SK-N-SH (cell line): Measurements from ENCODE around the gene DNAJB6. TPM values are rescaled to one million over a fixed set of nuclear protein-coding genes. Genes with fewer than 3 reads are reported as not detected.

Experiments used
- CTCF ChIA-PET: fragments of 300-600, 350-600 bp; formaldehyde crosslinking; extraction: SDS; loops from one replicate; lab custom pipeline; 2021; lab: Yijun Ruan, JAX
- POLR2A ChIA-PET: fragments of 350-600 bp; sonication (Branson Sonifier 250); formaldehyde crosslinking; extraction: SDS; loops from one replicate; lab custom pipeline; 2020; ENCODE audit warnings: antibody characterized with exemption, inconsistent platforms; lab: Yijun Ruan, JAX
- DNase-seq: peaks from one replicate; pipeline ENCODE4 v3.0.0; 2012
- H2AFZ ChIP-seq: fragments of 200-600 bp; sonication (generic); 2 replicates; pipeline ENCODE4 v1.8.1; 2016; ENCODE audit warnings: antibody characterized with exemption, mild to moderate bottlenecking, low read depth
- H3F3A ChIP-seq: fragments of 200-600 bp; sonication (generic); replicated peaks from 2 replicates; pipeline ENCODE3; 2016; ENCODE audit warnings: antibody characterized with exemption, mild to moderate bottlenecking; ENCODE audit not compliant: insufficient read depth
- H3K27ac ChIP-seq, 2 experiments: fragments of 200-500 bp in 1 of 2; fragments of 200-600 bp in 1 of 2; sonication (Bioruptor generic) in 1 of 2; sonication (generic), shearing (Covaris generic) in 1 of 2; 2 replicates each; pipeline versions ENCODE4 v1.5.1 to v1.6.1; 2014 to 2016; ENCODE audit warnings: low read depth in 2 of 2, inconsistent platforms in 1 of 2, low read length in 1 of 2, mild to moderate bottlenecking in 1 of 2, mixed read lengths in 1 of 2
- H3K27me3 ChIP-seq: fragments of 200-600 bp; sonication (generic), shearing (Covaris generic); 2 replicates; pipeline ENCODE4 v1.6.1; 2016; ENCODE audit warnings: mixed run types; ENCODE audit not compliant: insufficient read depth
- H3K36me3 ChIP-seq, 2 experiments: fragments of 200-500 bp in 1 of 2; fragments of 200-600 bp in 1 of 2; sonication (Bioruptor generic) in 1 of 2; sonication (generic) in 1 of 2; replicated peaks in 1 of 2; 2 replicates each; pipeline versions ENCODE3 to v1.5.1; 2014 to 2016; ENCODE audit warnings: low read length in 1 of 2, mild to moderate bottlenecking in 1 of 2; ENCODE audit not compliant: insufficient read depth in 2 of 2, control insufficient read depth in 1 of 2
- H3K4me1 ChIP-seq, 2 experiments: fragments of 200-500 bp in 1 of 2; fragments of 200-600 bp in 1 of 2; sonication (Bioruptor generic) in 1 of 2; sonication (generic), shearing (Covaris generic) in 1 of 2; 2 replicates each; pipeline versions ENCODE4 v1.5.1 to v1.6.1; 2014 to 2016; ENCODE audit warnings: low read depth in 1 of 2, low read length in 1 of 2, mixed run types in 1 of 2; ENCODE audit not compliant: insufficient read depth in 2 of 2, control insufficient read depth in 1 of 2
- H3K4me2 ChIP-seq: fragments of 200-600 bp; sonication (generic), shearing (Covaris generic); 2 replicates; pipeline ENCODE4 v1.6.1; 2017; ENCODE audit warnings: mixed run types
- H3K4me3 ChIP-seq, 2 experiments: fragments of 200-500 bp in 1 of 2; fragments of 200-600 bp in 1 of 2; sonication (Bioruptor generic) in 1 of 2; sonication (generic), shearing (Covaris generic) in 1 of 2; 2 replicates each; pipeline versions ENCODE4 v1.5.1 to v1.8.1; 2014 to 2016; ENCODE audit warnings: low read depth in 2 of 2, inconsistent platforms in 1 of 2, low read length in 1 of 2, mild to moderate bottlenecking in 1 of 2, mixed read lengths in 1 of 2, moderate library complexity in 1 of 2
- H3K79me2 ChIP-seq: fragments of 200-600 bp; sonication (generic); 2 replicates; pipeline ENCODE4 v1.8.1; 2017; ENCODE audit warnings: mild to moderate bottlenecking; ENCODE audit not compliant: insufficient read depth
- H3K9ac ChIP-seq: fragments of 200-600 bp; sonication (generic); 2 replicates; pipeline ENCODE4 v1.6.1; 2017; ENCODE audit warnings: mixed run types
- H3K9me2 ChIP-seq: fragments of 200-600 bp; sonication (generic); 2 replicates; pipeline ENCODE4 v1.6.1; 2017; ENCODE audit warnings: mixed run types
- H3K9me3 ChIP-seq: fragments of 200-600 bp; sonication (generic); 2 replicates; pipeline ENCODE4 v1.6.1; 2017; ENCODE audit warnings: mixed run types, mild to moderate bottlenecking, moderate library complexity
- H4K20me1 ChIP-seq: fragments of 200-600 bp; sonication (generic); 2 replicates; pipeline ENCODE4 v1.6.1; 2017; ENCODE audit warnings: mild to moderate bottlenecking, mixed run types; ENCODE audit not compliant: insufficient read depth
- CHD2 ChIP-seq: fragments of 150-350 bp; IDR thresholded peaks from 2 replicates; pipeline ENCODE4 v1.6.1; 2018; ENCODE audit warnings: low read length; ENCODE audit not compliant: partially characterized antibody
- EP300 ChIP-seq, 2 experiments: IDR thresholded peaks; 2 replicates each; pipeline versions ENCODE4 v1.4.0 to v1.6.1; 2012; ENCODE audit warnings: borderline replicate concordance in 1 of 2, low read depth in 1 of 2, low read length in 1 of 2
- FOXJ3 ChIP-seq: sonication (generic); formaldehyde crosslinking; IDR thresholded peaks from 2 replicates; pipeline ENCODE4 v1.5.1; 2020; ENCODE audit warnings: mild to moderate bottlenecking, missing genetic modification reagents
- GABPA ChIP-seq: IDR thresholded peaks from 2 replicates; pipeline ENCODE4 v1.4.0; 2012; ENCODE audit warnings: low read depth, mild to moderate bottlenecking
- GATA2 ChIP-seq: sonication (generic); formaldehyde crosslinking; IDR thresholded peaks from 2 replicates; pipeline ENCODE4 v1.5.0; 2020; ENCODE audit warnings: mild to moderate bottlenecking, missing genetic modification reagents
- JUND ChIP-seq: IDR thresholded peaks from 2 replicates; pipeline ENCODE4 v1.4.0; 2012
- MAX ChIP-seq: IDR thresholded peaks from 2 replicates; pipeline ENCODE4 v1.4.0; 2012; ENCODE audit warnings: low read depth
- MXI1 ChIP-seq: IDR thresholded peaks from 2 replicates; pipeline ENCODE4 v1.6.1; 2012; ENCODE audit warnings: mild to moderate bottlenecking, low read depth, low read length, improper control_type of control experiment
- NFIC ChIP-seq: IDR thresholded peaks from 2 replicates; pipeline ENCODE4 v1.4.0; 2012; ENCODE audit warnings: borderline replicate concordance
- PBX3 ChIP-seq: IDR thresholded peaks from 2 replicates; pipeline ENCODE4; 2012
- POLR2AphosphoS5 ChIP-seq: IDR thresholded peaks from 2 replicates; pipeline ENCODE4 v1.6.1; 2012; ENCODE audit warnings: low read depth, low read length
- RAD21 ChIP-seq: IDR thresholded peaks from 2 replicates; pipeline ENCODE4 v1.6.1; 2012; ENCODE audit warnings: mild to moderate bottlenecking, low read length
- RCOR1 ChIP-seq: fragments of 150-350 bp; IDR thresholded peaks from 2 replicates; pipeline ENCODE4 v1.6.1; 2017; ENCODE audit warnings: antibody characterized with exemption, low read length
- REST ChIP-seq: IDR thresholded peaks from 2 replicates; pipeline ENCODE4 v1.6.1; 2012; ENCODE audit warnings: mild to moderate bottlenecking, low read depth, low read length, moderate library complexity
- TAF1 ChIP-seq: IDR thresholded peaks from 2 replicates; pipeline ENCODE4 v1.6.1; 2012; ENCODE audit warnings: low read depth, mild to moderate bottlenecking, low read length, moderate library complexity, borderline replicate concordance
- TCF12 ChIP-seq: IDR thresholded peaks from 2 replicates; pipeline ENCODE4 v1.4.0; 2012
- TEAD4 ChIP-seq: IDR thresholded peaks from 2 replicates; pipeline ENCODE4 v1.4.0; 2012; ENCODE audit warnings: mild to moderate bottlenecking, borderline replicate concordance; ENCODE audit not compliant: insufficient read depth
- WGBS: methylation state at CpG from one replicate; pipeline ENCODE4 v1.1.6; 2017; ENCODE audit warnings: low lambda C conversion rate; 5-methylcytosine and 5-hydroxymethylcytosine counted together
- polyA plus RNA-seq, 3 experiments: library from polyadenylated mRNA; depleted of rRNA; stranded (reverse); fragments of >200 nt; gene quantifications; 2 replicates each; pipeline ENCODE4 v1.2.3, GENCODE V29; 2012
- TF ChIP-seq, protein P1 (sequence below): fragments of 150-350 bp; IDR thresholded peaks from 2 replicates; pipeline ENCODE4 v1.6.1; 2017; ENCODE audit warnings: antibody characterized with exemption, low read length, low read depth, borderline replicate concordance
- TF ChIP-seq, protein P2 (sequence below): fragments of 200-600 bp; sonication (generic); IDR thresholded peaks from 2 replicates; pipeline ENCODE4 v1.6.1; 2017; ENCODE audit warnings: antibody characterized with exemption, mild to moderate bottlenecking, moderate library complexity

The DNAJB6 gene
- polyA plus RNA-seq, 1 of the 3 experiments (the other 2 are of a cell fraction): 176 TPM

- DNase-seq: no peak
- H3K4me2 ChIP-seq: no peak overlapping the region
- H3K9me2 ChIP-seq: no peaks in the 10 kb centered on the region
- H3K36me3 ChIP-seq: no peaks in the 10 kb centered on the region
- H3K27ac ChIP-seq: no peak overlapping the region
- ChIA-PET POLR2A (no interaction called here), CTCF (interaction anchor here (0.6 to 1.5 kb wide), 3 partner anchors 14 to 908 kb away, joined by 3 read pairs; no protein-coding TSS in a partner anchor)
- WGBS: 45% methylated on average over 13 of the region's 16 CpGs
- no peaks in the 10 kb centered on the region for H3K9me3 ChIP-seq
- H3K9ac ChIP-seq: no peak overlapping the region
- no peaks in the 10 kb centered on the region for H3K79me2 ChIP-seq
- H3K4me1 ChIP-seq: no peaks in the 10 kb centered on the region
- H3K4me3 ChIP-seq: no peak overlapping the region
- TF ChIP-seq, protein P1, sequence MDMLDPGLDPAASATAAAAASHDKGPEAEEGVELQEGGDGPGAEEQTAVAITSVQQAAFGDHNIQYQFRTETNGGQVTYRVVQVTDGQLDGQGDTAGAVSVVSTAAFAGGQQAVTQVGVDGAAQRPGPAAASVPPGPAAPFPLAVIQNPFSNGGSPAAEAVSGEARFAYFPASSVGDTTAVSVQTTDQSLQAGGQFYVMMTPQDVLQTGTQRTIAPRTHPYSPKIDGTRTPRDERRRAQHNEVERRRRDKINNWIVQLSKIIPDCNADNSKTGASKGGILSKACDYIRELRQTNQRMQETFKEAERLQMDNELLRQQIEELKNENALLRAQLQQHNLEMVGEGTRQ: no peak
- TF ChIP-seq EP300 (IDR thresholded peaks at IDR 0.05; ENCODE audit: borderline replicate concordance in 1 of 2, low read depth in 1 of 2, low read length in 1 of 2) (no peak), RCOR1 (no peak), POLR2AphosphoS5 (no peak), GABPA (no peak), MXI1 (no peak), TCF12 (no peak), GATA2 (CRISPR knock-in tag) (no peak), CHD2 (no peak), JUND (no peak), NFIC (no peak)
- TF ChIP-seq, protein P2, sequence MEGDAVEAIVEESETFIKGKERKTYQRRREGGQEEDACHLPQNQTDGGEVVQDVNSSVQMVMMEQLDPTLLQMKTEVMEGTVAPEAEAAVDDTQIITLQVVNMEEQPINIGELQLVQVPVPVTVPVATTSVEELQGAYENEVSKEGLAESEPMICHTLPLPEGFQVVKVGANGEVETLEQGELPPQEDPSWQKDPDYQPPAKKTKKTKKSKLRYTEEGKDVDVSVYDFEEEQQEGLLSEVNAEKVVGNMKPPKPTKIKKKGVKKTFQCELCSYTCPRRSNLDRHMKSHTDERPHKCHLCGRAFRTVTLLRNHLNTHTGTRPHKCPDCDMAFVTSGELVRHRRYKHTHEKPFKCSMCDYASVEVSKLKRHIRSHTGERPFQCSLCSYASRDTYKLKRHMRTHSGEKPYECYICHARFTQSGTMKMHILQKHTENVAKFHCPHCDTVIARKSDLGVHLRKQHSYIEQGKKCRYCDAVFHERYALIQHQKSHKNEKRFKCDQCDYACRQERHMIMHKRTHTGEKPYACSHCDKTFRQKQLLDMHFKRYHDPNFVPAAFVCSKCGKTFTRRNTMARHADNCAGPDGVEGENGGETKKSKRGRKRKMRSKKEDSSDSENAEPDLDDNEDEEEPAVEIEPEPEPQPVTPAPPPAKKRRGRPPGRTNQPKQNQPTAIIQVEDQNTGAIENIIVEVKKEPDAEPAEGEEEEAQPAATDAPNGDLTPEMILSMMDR: no peak
- H4K20me1 ChIP-seq: no peaks in the 10 kb centered on the region
- H3F3A ChIP-seq: no peaks in the 10 kb centered on the region
- H2AFZ ChIP-seq: no peak overlapping the region
- H3K27me3 ChIP-seq: no peaks in the 10 kb centered on the region
Measured at GRCh38 chr7:157445246-157445955, 108.6 kb downstream of the DNAJB6 start.

DNA sequence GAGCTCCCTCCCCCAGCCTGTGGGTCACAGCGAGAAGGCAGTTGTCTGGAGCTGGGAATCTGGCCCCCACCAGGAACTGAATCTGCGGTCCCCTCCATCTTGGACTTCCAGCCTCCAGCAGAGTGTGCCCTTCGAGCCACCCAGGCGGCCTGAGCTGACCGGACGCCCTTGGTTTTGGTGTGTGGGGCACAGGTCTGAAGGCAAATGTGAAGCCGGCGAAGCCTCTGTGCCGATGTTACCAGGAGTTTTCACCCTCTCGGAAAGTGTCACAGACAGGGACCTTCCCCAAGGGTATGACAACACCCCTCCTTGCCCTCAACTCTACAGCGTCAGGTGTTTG, 109.1 kb downstream of the DNAJB6 start:
- Histone ChIP-seq H4K20me1 (no peaks in the 10 kb centered on the region), H3K9ac (no peak overlapping the region), H3K36me3 (no peaks in the 10 kb centered on the region), H3F3A (no peaks in the 10 kb centered on the region), H3K9me3 (no peaks in the 10 kb centered on the region), H3K4me3 (no peak overlapping the region), H3K79me2 (no peaks in the 10 kb centered on the region), H3K27ac (no peak overlapping the region), H3K9me2 (no peaks in the 10 kb centered on the region), H3K27me3 (no peaks in the 10 kb centered on the region), H2AFZ (no peak overlapping the region), H3K4me1 (no peaks in the 10 kb centered on the region), H3K4me2 (no peak overlapping the region)
- WGBS: 79% methylated on average over 6 of the region's 11 CpGs
- POLR2A ChIA-PET: no interaction called here
- no peak for DNase-seq
- CTCF ChIA-PET: no interaction called here
- TF ChIP-seq PBX3 (no peak), NFIC (no peak), TAF1 (no peak), TCF12 (no peak), RAD21 (no peak), TEAD4 (no peak), REST (no peak), FOXJ3 (no peak), MAX (no peak), CHD2 (no peak), POLR2AphosphoS5 (no peak)
- TF ChIP-seq, protein P1: no peak
